ENCODE data around the gene IGFBP7.
"Not testable (repeated sequence)": the region's sequence is repeated elsewhere in the genome, so short reads cannot be mapped to it uniquely, and the experiment has no call there.

The IGFBP7 gene

DNA sequence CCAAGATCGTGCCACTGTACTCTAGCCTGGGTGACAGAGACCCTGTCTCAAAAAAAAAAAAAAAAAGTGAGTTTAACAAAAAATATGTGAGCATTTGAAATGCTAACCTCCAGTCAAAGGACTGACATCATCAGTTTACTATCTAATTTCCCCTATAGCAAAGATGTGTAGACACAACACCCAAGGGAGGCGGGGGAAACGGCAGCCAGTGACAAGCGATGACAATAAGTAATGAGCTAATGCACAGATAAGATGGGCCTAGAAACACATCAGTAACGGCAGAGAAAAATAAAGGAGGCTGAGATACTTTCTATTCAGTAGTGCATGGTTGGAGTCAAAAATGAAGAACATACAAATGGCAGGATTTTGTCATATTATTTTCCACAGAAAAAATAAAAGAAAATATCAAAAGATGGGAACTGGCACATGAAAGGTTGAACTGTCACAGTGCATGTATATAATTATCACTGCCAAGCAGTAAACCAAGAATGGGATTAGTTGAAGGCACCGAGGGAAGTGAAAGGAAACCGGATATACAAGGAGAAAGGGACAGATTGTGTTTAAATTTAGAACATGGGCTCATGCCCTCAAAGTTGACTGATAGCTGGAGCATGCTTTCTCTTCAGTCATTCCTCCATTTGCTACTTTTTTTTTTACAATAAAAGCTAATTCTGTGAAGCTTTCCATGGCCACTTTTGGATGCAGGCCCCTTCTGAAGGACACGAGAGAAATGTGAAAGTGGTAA lies 41.8 kb downstream of the IGFBP7 start:
- no peak for DNase-seq

DNA sequence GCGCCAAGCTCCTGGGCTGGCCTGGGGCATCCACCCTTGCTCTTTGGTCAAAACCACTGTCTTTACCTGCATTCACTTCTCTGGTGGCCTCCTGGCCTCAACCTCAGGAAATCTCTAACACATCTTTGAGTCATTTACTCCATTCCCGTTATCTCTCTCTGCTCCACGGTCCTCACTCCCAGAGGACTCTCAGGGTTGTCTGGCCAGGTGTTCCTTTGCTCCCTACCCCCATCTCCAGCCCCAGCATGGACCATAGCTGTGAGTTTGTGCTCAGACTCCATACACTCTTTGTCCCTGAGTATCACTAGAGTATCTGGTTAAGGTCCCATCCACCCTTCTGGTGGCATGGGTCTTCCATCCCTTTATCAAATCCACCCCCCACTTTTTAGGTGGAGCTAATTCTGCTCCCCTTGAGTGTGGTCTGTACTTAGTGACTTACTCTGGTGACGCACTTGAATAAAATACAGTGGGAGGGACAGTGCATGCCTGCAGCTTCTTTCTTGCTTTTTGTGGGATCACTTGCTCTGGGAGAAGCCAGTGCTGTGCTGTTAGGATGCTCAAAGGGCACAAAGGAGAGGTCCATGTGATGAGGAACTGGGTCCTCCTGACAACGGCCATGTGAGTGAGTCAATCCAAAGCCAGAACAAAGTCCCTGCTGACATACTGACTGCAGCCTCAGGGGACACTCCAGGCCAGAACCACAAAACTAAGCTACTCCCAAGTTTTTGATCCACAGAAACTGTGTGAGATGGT lies 44.3 kb downstream of the IGFBP7 start:
- DNase-seq: no peak

DNA sequence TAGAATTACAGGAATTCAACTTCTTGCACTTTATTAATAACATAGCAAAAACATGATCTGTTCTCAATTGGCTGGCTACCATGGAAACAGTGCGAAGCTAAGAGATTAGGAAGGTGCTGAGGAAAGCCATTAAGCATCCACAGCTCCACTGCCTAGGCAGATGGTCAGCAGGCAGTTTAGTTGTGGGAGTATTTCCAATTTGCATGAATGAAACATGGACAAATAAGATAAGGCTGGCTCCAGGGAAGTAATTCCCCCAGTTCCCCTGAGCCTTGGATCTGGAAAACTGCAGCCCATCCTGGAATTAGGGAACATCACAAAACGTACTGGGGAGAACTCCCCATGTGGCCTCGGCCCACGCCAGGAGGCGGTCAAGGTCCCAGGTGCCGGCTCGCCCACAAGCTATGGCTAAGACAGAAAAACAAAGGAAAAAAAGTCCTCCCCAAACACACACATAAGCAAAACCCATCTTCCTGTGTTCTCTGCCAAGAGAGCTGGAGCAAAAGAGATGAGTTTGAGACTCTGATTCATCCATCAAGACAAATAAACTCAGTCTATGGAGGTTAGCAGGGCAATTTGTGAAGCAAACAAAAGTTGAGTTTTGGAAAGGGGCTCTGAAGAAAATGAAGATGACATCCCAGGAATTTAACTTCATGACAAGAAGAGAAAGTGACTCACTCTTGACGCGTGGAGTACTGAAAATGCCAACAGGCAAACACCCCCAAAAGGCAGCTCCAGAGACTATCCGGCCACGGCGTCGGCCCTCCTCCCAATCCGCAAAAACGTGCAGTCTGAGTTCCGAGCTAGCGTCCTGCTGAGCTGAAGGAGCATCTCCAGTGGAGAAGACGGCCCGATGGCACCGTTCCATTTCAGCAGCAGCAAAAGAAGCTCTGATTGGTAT lies 45.1 kb downstream of the IGFBP7 start:
- no peak for DNase-seq

DNA sequence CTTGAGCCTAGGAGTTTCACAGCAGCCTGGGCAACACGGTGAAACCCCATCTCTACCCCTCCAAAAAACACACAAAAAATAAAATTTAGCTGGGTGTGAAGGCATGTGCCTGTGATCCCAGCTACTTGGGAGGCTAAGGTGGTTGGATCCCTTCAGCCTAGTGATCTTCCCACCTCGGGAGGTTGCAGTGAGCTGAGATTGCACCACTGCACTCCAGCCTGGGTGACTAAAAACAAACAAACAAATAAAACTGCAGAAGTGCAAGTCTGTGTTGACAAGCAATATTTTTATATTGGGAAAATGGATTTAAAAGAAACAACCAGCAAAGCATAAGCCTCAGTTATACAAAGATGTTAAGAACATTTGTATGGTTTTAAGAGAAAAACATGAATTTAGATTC lies 46.1 kb downstream of the IGFBP7 start:
- DNase-seq: no peak

DNA sequence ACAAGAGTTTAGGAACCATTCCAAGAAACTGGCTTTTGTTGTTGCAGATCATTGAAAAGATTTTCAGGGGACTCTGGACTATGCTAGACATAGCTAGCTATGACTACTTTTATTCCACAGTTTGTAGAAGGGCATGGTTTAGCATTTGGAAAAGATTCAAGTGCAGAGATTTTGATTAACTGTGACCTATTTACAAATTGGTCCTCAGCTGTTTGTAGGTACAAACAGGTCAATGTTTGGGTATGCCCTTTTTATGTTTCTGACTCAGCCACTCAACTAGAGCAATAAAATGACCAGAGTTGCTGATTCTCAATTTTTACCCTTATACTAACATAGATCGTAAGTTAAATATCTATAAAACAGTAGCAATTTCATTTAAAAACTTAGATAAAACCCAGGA lies 46.7 kb downstream of the IGFBP7 start:
- DNase-seq: no peak

DNA sequence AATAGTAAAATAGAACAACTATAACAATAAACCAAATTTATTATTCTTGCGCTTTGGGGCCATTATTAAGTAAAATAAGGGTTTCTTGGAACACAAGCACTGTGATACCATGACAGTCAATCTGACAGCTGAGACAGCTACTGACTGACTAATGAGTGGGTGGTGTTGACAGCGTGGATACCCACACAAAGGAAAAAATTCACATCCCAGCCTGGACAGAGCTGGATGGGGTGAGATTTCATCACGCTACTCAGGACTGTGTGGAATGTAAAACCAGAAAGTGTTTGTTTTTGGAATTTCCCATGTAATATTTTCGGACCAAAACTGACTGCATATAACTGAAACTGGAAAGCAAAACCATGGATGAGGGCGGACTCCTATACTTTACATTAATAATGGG lies 48.8 kb downstream of the IGFBP7 start:
- no peak for DNase-seq

DNA sequence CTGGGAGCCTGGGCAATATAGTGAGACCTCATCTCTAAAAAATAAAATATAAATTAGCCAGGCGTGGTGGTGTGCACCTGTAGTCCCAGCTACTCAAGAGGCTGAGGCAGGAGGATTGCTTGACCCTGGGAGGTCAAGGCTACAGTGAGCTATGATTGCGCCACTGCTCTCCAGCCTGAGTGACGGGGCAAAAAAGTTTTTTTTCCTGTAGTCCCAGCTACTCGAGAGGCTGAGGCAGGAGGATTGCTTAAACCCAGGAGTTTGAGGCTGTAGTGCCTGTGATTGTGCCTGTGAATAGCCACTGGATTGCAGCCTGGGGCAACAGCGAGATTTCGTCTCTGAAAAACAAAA lies 49.5 kb downstream of the IGFBP7 start:
- not testable (repeated sequence) for DNase-seq

DNA sequence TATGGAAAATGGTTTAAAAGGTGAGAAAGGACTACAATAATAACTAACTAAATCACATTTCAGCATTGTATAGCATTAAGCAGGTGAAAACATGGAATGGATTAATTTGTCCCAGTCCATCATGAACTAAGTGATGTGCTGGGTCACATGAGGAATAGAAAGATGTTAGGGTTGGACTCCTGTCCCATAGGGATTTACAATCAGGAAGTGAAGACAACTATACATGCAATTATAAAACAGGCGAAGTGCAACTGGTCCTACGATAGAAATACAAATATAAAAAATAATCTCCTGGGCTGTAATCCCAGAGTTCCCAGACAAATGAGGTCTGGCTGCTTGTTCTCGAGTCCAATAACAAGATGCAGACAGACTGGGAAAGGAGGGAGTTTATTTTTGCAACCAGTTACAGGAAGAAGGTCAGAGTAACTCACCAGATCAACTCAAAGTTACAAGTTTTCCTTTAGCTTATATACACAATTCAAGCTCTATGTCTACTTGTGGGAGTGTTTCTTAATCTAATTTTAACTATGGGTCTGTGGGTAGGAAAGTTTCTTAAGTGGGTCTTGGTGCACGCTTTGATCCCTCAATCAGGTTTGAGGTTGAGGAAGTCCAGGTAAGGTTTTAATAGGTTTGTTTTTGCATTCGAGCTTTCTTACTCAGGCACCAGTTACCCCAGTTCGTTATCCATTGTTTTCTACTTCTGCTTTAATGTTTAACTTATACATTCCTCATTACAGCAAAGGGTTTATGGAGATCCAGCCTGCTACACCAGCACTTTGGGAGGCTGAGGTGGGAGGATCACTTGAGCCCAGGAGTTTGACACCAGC lies 50.1 kb downstream of the IGFBP7 start:
- no peak for DNase-seq

DNA sequence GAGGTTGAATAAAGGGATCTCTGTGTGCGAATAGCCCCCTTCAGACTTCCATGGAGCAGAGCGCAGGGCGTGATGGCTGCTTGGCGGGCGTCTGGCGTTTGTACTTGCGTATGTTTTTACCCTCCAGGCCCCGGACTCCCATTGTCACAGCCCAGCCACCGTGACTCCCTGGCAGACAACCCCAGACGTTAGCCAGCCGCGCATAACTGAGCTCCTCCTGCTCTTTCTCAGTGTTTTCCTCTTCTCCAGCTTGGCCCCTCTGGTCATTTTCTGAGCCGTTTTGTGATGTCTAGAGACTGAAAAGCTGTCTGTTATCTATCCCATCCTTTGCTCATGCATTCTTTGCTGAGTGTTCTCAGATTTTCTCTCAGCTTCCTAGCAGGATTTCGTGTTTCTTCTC lies 54.3 kb downstream of the IGFBP7 start:
- DNase-seq: no peak

DNA sequence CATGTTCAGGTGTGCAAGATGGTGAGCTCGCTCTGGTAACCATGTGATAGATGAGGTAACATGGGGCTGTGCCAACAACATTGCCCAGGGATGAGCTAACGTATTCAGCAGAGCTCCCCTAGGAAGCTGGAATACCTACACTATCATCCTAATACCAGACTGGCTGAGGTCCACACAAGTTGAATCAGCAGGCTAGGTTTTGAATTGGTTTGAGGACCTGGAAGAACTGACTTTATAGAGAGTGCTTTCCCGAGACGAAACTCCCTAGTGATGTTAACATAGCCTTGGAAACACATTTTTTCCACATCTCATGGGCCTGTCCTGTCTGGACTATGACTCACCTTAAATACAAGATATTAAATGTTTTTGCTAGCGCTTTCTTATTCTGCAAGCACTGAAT lies 56.7 kb downstream of the IGFBP7 start:
- no peak for DNase-seq

DNA sequence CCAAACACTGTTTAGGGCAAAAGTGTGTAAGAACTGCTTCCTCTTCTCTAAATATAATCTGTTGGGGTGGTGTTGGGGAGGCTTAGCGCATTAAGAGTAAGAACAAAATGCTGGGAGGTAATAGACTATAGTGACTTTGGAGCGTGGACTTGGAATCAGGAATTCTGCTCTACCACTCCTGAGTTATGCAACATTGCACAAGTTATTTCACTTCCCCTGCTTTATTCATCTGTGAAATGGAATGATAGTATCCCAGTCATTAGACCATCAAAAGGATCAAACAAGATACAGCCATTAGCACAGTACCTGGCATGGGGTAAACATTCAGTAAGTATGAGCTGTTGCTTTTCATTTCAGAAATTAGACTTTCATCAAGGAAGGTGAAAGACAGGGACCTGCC lies 58.7 kb downstream of the IGFBP7 start:
- DNase-seq: no peak

DNA sequence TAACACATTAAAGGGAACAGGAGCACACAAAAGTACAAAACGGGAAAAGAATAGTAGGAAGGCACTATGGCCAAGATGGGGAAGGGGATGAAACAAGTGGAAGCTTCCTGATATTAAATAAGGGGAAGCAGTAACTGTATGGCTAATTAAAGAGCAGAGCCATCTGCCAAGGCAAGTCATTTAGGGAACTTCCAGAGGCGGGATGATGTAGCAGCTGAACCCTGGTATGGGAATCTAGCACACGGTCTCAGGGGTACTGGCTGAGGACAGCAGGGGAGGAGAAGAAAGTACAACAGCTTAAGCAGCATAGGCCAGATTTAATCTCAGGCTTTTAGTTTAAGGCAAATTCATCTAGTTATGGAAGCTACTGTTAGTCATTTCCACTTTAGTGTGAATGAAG lies 59.1 kb downstream of the IGFBP7 start:
- DNase-seq: no peak

DNA sequence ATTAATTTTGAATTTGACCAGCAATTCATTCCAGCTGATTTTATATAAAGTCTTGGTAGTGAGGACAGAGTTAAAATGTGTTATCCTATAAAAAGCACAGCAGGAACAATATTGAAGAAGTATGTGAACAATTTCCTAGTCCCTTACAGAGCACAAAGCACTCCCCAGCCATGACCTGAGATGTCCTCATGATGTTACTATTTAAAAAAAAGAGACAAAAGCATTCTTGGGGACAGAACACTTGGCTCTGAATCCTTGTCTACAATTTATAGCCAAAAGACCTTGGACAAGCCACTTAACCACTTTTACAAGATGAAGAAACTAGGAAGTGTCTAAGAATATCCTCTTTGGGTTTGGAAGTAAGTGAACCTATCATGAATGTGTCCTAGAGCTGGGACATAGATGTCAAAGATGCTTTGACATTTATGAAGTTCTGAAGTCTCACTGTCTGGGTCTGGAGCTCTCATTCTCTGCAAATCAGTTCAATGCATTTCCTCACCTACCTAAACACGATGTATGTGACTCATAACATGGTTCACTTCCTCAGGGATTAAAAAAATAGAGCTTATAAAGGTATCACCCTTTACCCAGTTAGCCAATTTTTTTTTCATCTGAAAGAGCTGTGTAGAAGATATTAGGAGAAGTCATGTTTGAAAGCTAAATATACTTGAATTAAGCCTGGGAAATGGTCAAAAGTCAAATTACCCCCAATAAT lies 61.4 kb downstream of the IGFBP7 start:
- DNase-seq: no peak

DNA sequence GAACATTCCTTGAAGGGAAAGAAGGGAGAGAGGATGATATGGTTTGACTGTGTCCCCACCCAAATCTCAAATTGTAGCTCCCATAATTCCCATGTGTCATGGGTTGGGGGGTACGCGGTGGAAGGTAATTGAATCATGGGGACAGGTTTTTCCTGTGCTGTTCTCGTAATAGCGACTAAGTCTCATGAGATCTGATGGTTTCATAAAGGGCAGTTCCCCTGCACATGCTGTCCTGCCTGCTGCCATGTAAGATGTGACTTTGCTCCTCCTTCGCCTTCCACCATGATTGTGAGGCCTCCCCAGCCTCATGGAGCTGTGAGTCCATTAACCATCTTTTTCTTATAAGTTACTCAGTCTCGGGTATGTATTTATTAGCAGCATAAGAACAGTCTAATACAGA lies 63.1 kb downstream of the IGFBP7 start:
- DNase-seq: not testable (repeated sequence)

DNA sequence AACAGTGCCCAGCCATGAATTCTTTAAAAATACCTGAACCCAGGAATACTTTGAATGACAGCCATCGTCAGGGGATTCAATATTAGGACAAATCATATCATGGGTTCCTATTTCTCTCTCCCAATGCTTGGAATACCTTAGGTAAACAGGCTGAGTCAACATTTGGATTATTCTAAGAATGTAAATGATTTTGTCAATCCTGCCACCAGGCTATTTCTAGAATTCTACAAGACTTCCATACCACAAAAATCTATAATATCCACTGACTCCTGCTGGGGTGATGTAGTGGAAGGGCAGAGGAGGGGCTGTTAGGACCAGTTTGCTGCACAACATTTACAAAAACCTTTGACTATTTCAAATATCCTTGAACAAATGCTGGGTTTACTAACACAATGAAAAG lies 65.2 kb downstream of the IGFBP7 start:
- DNase-seq: peak in 1 of 2 experiments; percentile 18

DNA sequence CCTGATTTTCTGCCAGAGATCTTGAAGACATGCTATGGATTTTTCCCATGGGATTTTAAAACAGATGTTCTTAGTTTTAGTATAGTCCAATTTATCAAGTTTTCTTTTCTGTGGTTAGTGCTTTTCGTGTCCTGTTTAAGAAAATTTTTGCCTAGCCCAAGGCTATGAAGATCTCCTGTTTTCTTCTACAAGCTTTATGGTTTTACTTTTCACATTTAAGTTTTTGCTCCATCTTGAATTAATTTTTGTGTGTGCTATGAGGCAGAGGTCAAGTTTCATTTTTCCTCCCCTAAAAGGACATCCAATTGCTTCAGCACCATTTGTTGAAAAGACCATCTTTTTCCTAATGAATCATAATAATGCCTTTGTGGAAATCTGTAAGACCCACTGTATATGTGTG lies 65.9 kb downstream of the IGFBP7 start:
- DNase-seq: no peak

DNA sequence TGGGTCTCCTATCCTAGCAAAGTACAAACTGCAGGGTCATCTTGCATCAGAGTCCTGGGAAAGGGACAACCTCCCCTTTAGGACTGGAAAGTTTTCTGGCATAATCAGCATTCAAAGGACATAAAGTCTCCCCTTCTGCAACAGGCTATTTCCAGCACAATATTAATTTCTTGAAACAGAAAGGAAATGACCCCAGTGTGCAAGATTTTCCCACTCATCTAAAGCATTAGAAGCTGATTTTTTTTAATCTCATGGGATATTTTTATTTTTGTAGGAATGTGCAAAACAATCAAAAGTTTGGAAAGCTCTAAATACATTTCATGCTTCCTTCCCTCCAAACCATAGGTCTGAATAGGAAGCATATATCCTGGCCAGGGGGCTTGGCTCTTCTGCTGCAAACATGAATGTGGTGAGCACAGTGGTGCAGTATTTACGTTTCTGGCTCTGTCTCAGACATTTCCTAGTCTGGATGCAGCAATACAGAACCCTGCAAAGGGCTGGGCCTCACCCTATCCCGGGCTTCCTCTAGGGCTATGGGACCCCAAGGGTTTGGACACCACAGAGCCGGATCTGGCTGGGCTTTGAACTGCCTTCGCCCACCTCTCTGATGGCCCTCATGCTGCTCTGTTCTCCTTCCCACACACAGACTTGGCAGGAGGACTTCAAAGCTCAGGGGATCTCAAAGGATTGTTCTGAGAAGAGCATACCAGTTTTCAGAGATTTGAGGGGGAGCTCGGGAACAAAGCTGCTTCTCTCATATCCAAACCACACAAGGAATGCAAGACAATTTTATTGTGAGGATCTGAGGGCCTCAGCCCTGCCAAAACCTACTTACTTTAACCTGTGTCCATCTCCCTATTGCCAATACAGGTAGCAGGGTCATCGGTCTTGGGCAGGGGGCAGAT lies 66.6 kb downstream of the IGFBP7 start:
- DNase-seq: no peak

DNA sequence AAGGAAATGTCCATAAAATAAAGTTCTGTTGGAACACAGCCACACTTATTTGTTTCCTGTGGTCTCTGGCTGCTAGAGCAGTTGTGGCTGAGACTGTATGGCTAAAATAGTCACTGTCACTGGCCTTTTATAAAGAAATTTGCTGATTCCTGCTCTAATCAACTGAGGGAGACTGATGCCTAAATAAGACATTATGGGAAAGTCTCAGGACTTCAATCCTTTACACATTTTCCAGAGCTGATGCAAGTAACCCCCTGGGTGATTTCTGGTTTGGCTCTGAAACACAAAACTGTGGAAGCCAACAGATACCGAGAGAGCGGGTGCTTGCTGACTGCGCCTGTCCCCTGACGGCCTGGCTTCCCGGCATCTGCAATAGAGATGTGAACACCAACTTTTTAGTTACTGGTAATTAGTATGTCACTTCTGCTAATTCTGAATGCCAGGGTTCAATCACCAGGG lies 67.4 kb downstream of the IGFBP7 start:
- no peak for DNase-seq

DNA sequence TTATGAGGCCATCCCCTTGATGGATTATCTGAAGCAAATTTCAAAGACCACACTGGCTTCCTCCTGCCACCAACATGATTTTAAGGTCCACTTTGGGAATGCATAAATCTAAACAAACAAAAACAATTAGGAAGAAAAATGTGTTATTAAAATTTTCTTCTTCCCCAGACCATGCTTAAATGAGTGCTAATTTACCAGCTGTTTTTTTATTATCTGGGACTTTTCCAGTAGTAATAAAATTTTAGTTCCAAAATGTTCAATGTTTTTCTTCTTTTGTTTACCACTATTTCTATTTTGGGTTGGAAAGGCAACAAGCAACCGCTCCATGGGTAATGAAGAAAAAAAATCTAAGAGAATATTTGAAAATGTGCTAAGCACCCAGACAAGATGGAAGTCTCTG lies 69.2 kb downstream of the IGFBP7 start:
- no peak for DNase-seq

DNA sequence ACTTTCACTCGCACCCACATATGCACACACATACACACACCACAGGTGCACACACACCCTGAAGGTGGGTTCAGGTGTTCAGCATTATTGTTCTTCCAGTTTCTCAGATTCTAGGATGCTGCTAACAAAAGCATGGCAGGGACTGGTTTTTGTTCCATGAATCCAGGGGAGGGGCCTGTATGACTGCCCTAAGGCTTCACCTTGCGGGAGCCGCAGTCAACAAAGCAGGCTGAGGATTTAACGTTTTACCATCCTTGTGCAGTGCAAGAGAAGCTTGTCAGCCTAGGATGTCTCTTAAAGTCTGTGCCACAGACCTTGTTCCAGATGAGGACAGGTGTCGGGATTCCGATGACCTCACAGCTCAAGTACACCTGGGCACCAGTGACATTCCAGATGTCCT lies 69.7 kb downstream of the IGFBP7 start:
- no peak for DNase-seq

DNA sequence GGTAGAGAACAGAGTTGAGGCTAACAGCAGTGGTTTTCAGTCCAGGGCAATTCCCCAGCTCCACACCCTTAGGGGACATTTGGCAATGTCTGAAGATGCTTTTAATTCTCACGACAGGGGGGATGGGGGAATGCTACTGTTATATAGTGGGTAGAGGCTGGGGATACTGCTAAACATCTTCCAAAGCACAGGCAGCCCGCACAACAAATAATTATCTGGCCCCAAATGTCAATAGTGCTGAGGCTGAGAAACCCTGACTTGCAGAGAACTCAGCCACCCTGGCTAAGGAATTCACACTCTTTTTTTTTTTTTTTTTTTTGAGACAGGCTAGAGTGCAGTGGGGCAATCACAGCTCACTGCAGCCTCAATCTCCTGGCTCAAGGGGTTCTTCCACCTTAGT lies 70.8 kb downstream of the IGFBP7 start:
- DNase-seq: no peak

Data from SW 1271 (cell line).